HepG2 (cell line): Measurements from ENCODE around the gene PIM1. TPM values are rescaled to one million over a fixed set of nuclear protein-coding genes. Genes with fewer than 3 reads are reported as not detected.
A peak's percentile ranks its signal among the peaks of the same experiment; 100 is the strongest.

Experiments used
- HDAC2 ChIP-seq: sonication (generic); formaldehyde crosslinking; IDR thresholded peaks from 2 replicates; pipeline ENCODE4 v1.4.0; 2020; ENCODE audit warnings: missing genetic modification reagents
- SP5 ChIP-seq: IDR thresholded peaks from 2 replicates; pipeline ENCODE4 v1.6.1; 2016; ENCODE audit warnings: low read depth, borderline replicate concordance
- ZMYM3 ChIP-seq: sonication (generic); formaldehyde crosslinking; IDR thresholded peaks from 2 replicates; pipeline ENCODE4 v1.5.1; 2020; ENCODE audit warnings: mild to moderate bottlenecking, missing genetic modification reagents
- ZNF3 ChIP-seq: IDR thresholded peaks from 2 replicates; pipeline ENCODE4 v1.7.0; 2017; ENCODE audit warnings: inconsistent platforms
- ZNF367 ChIP-seq: sonication (generic); formaldehyde crosslinking; IDR thresholded peaks from 2 replicates; pipeline ENCODE4 v1.4.0; 2020; ENCODE audit warnings: missing genetic modification reagents, borderline replicate concordance
- polyA plus RNA-seq, 8 experiments: library from polyadenylated mRNA; depleted of rRNA in 3 of 8; stranded (reverse) in 7 of 8; unstranded in 1 of 8; fragments of >200 nt; fragmentation: Illumina TruSeq in 4 of 8; extraction: Trizol in 4 of 8; gene quantifications; 2 replicates each; pipeline versions ENCODE4 v1.2.1 to v1.2.3, GENCODE V29; 2011 to 2016; ENCODE audit warnings: low read depth in 4 of 8, missing spikeins in 1 of 8, mixed read lengths in 1 of 8; ENCODE audit not compliant: insufficient read depth in 1 of 8
- total RNA-seq, 5 experiments: library from RNA; depleted of rRNA; stranded (reverse); fragments of >200 nt; fragmentation: Illumina TruSeq; extraction: Trizol; gene quantifications; 2 replicates each; pipeline ENCODE4 v1.2.3, GENCODE V29; 2016; ENCODE audit warnings: low read depth in 1 of 5
- TF ChIP-seq, protein P1 (sequence below), 2 experiments: sonication (generic) in 1 of 2; formaldehyde crosslinking in 1 of 2; IDR thresholded peaks; 2 replicates each; pipeline versions ENCODE4 v1.6.1 to v1.9.0; 2014 to 2022; ENCODE audit warnings: antibody characterized with exemption in 1 of 2, borderline replicate concordance in 1 of 2, inconsistent platforms in 1 of 2, low read depth in 1 of 2, missing genetic modification reagents in 1 of 2
- TF ChIP-seq, protein P2 (sequence below): sonication (generic); formaldehyde crosslinking; IDR thresholded peaks from 2 replicates; pipeline ENCODE4 v1.4.0; 2020; ENCODE audit warnings: mild to moderate bottlenecking, missing genetic modification reagents
- TF ChIP-seq, protein P3 (sequence below): sonication (generic); formaldehyde crosslinking; IDR thresholded peaks from 2 replicates; pipeline ENCODE4 v1.8.0; 2022; ENCODE audit warnings: missing genetic modification reagents, mild to moderate bottlenecking, moderate library complexity, borderline replicate concordance
- TF ChIP-seq, protein P4 (sequence below): sonication (generic); formaldehyde crosslinking; IDR thresholded peaks from 2 replicates; pipeline ENCODE4 v1.5.0; 2020; ENCODE audit warnings: mild to moderate bottlenecking, missing genetic modification reagents, borderline replicate concordance
- TF ChIP-seq, protein P5 (sequence below): sonication (generic); formaldehyde crosslinking; IDR thresholded peaks from 2 replicates; pipeline ENCODE4 v1.8.0; 2022; ENCODE audit warnings: missing genetic modification reagents, mild to moderate bottlenecking, inconsistent platforms, borderline replicate concordance
- TF ChIP-seq, protein P6 (sequence below): sonication (generic); formaldehyde crosslinking; IDR thresholded peaks from 2 replicates; pipeline ENCODE4 v1.4.0; 2020; ENCODE audit warnings: missing genetic modification reagents, borderline replicate concordance

Gene PIM1
- total and polyA plus RNA-seq, 2 of the 13 experiments (the other 11 are each of a cell fraction or from before 2014, with no cell fraction given), result 29.4 to 117 TPM

DNA sequence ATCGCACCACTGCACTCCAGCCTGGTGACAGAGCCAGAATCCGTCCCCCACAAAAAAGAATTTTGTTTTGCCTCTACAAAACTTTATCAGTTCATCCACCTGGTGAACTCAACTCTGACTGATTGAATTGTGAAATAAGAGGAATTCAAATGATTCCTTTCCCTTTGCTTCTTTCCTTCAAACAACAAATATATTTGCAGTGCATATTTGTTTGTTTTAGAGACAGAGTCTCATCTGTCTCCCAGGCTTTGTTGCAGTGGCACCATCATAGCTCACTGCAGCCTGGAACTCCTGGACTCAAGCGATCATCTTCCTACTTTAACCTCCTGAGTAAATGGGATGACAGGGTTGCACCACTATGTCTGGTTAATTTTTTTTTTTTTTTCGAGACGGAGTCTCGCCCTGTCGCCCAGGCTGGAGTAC is 23.2 kb upstream of the PIM1 start (continued):
- TF ChIP-seq, protein P1, sequence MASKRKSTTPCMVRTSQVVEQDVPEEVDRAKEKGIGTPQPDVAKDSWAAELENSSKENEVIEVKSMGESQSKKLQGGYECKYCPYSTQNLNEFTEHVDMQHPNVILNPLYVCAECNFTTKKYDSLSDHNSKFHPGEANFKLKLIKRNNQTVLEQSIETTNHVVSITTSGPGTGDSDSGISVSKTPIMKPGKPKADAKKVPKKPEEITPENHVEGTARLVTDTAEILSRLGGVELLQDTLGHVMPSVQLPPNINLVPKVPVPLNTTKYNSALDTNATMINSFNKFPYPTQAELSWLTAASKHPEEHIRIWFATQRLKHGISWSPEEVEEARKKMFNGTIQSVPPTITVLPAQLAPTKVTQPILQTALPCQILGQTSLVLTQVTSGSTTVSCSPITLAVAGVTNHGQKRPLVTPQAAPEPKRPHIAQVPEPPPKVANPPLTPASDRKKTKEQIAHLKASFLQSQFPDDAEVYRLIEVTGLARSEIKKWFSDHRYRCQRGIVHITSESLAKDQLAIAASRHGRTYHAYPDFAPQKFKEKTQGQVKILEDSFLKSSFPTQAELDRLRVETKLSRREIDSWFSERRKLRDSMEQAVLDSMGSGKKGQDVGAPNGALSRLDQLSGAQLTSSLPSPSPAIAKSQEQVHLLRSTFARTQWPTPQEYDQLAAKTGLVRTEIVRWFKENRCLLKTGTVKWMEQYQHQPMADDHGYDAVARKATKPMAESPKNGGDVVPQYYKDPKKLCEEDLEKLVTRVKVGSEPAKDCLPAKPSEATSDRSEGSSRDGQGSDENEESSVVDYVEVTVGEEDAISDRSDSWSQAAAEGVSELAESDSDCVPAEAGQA (IDR thresholded peaks at IDR 0.05; ENCODE audit: low read depth), result no peak
- TF ChIP-seq, protein P1 (CRISPR knock-in tag; IDR thresholded peaks at IDR 0.05; ENCODE audit: borderline replicate concordance), result no peak
- TF ChIP-seq, protein P2, sequence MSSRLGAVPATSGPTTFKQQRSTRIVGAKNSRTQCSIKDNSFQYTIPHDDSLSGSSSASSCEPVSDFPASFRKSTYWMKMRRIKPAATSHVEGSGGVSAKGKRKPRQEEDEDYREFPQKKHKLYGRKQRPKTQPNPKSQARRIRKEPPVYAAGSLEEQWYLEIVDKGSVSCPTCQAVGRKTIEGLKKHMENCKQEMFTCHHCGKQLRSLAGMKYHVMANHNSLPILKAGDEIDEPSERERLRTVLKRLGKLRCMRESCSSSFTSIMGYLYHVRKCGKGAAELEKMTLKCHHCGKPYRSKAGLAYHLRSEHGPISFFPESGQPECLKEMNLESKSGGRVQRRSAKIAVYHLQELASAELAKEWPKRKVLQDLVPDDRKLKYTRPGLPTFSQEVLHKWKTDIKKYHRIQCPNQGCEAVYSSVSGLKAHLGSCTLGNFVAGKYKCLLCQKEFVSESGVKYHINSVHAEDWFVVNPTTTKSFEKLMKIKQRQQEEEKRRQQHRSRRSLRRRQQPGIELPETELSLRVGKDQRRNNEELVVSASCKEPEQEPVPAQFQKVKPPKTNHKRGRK (CRISPR knock-in tag), result no peak
- TF ChIP-seq SP5 (CRISPR knock-in tag) (peak; percentile 15; the same call in 1 of the 2 replicates), ZMYM3 (0 out of 2 replicates have a peak, but pooled peaks have one; percentile 41), ZNF3 (CRISPR knock-in tag) (no peak), ZNF367 (CRISPR knock-in tag) (no peak), HDAC2 (CRISPR knock-in tag) (peak; percentile 35; the same call in 1 of the 2 replicates)
- TF ChIP-seq, protein P3, sequence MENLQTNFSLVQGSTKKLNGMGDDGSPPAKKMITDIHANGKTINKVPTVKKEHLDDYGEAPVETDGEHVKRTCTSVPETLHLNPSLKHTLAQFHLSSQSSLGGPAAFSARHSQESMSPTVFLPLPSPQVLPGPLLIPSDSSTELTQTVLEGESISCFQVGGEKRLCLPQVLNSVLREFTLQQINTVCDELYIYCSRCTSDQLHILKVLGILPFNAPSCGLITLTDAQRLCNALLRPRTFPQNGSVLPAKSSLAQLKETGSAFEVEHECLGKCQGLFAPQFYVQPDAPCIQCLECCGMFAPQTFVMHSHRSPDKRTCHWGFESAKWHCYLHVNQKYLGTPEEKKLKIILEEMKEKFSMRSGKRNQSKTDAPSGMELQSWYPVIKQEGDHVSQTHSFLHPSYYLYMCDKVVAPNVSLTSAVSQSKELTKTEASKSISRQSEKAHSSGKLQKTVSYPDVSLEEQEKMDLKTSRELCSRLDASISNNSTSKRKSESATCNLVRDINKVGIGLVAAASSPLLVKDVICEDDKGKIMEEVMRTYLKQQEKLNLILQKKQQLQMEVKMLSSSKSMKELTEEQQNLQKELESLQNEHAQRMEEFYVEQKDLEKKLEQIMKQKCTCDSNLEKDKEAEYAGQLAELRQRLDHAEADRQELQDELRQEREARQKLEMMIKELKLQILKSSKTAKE, result 0 out of 2 replicates have a peak, but pooled peaks have one; percentile 9
- TF ChIP-seq, protein P4, sequence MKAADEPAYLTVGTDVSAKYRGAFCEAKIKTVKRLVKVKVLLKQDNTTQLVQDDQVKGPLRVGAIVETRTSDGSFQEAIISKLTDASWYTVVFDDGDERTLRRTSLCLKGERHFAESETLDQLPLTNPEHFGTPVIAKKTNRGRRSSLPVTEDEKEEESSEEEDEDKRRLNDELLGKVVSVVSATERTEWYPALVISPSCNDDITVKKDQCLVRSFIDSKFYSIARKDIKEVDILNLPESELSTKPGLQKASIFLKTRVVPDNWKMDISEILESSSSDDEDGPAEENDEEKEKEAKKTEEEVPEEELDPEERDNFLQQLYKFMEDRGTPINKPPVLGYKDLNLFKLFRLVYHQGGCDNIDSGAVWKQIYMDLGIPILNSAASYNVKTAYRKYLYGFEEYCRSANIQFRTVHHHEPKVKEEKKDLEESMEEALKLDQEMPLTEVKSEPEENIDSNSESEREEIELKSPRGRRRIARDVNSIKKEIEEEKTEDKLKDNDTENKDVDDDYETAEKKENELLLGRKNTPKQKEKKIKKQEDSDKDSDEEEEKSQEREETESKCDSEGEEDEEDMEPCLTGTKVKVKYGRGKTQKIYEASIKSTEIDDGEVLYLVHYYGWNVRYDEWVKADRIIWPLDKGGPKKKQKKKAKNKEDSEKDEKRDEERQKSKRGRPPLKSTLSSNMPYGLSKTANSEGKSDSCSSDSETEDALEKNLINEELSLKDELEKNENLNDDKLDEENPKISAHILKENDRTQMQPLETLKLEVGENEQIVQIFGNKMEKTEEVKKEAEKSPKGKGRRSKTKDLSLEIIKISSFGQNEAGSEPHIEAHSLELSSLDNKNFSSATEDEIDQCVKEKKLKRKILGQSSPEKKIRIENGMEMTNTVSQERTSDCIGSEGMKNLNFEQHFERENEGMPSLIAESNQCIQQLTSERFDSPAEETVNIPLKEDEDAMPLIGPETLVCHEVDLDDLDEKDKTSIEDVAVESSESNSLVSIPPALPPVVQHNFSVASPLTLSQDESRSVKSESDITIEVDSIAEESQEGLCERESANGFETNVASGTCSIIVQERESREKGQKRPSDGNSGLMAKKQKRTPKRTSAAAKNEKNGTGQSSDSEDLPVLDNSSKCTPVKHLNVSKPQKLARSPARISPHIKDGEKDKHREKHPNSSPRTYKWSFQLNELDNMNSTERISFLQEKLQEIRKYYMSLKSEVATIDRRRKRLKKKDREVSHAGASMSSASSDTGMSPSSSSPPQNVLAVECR (CRISPR knock-in tag), result peak; percentile 38
- TF ChIP-seq, protein P5, sequence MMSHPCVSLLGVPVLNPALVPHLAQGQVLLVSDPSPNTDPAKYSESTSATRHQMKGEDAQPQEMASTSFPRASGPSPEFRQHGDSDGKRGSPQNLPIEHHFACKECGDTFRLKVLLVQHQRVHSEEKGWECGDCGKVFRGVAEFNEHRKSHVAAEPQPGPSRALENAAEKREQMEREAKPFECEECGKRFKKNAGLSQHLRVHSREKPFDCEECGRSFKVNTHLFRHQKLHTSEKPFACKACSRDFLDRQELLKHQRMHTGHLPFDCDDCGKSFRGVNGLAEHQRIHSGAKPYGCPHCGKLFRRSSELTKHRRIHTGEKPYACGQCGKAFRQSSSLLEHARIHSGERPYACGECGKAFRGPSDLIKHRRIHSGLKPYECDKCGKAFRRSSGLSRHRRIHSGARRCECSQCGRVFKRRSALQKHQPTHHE, result no peak
- TF ChIP-seq, protein P6, sequence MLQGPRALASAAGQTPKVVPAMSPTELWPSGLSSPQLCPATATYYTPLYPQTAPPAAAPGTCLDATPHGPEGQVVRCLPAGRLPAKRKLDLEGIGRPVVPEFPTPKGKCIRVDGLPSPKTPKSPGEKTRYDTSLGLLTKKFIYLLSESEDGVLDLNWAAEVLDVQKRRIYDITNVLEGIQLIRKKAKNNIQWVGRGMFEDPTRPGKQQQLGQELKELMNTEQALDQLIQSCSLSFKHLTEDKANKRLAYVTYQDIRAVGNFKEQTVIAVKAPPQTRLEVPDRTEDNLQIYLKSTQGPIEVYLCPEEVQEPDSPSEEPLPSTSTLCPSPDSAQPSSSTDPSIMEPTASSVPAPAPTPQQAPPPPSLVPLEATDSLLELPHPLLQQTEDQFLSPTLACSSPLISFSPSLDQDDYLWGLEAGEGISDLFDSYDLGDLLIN (CRISPR knock-in tag), result no peak
